Measurements from ENCODE around the gene OSBPL10.
A peak's percentile ranks its signal among the peaks of the same experiment; 100 is the strongest.

Gene OSBPL10

GRCh38 chr3:31707286-31707685, 273.8 kb downstream of the OSBPL10 start:
- H4K91ac ChIP-seq (ENCODE audit: low read depth, low read length): no peak overlapping the region
- no peak overlapping the region for H3K4ac ChIP-seq (ENCODE audit: low read depth, low read length)
- H3K79me1 ChIP-seq (ENCODE audit: low read length): no peaks in the 10 kb centered on the region
- H3K79me2 ChIP-seq (ENCODE audit: control insufficient read depth, insufficient read depth, low read length, poor library complexity): no peaks in the 10 kb centered on the region
- H4K8ac ChIP-seq (ENCODE audit: low read depth, low read length): no peak overlapping the region
- H3K9me3 ChIP-seq (ENCODE audit: insufficient read depth, low read depth, low read length): no peaks in the 10 kb centered on the region
- no peak overlapping the region for H2BK5ac ChIP-seq (ENCODE audit: low read depth, low read length, poor library complexity)
- H2AFZ ChIP-seq (ENCODE audit: insufficient read depth, low read length, poor library complexity): no peak overlapping the region
- no peak overlapping the region for H3K14ac ChIP-seq (ENCODE audit: low read length)
- no peak overlapping the region for H2BK12ac ChIP-seq (ENCODE audit: low read length)
- no peak overlapping the region for H2BK120ac ChIP-seq (ENCODE audit: insufficient read depth, low read length, poor library complexity)
- H2AK5ac ChIP-seq (ENCODE audit: low read length): no peak overlapping the region
- no peak overlapping the region for H3K23ac ChIP-seq (ENCODE audit: low read length)
- H3K4me2 ChIP-seq (ENCODE audit: low read length): no peak overlapping the region
- no peak overlapping the region for H3K18ac ChIP-seq (ENCODE audit: low read length)
- no peak overlapping the region for H3K4me3 ChIP-seq (ENCODE audit: low read depth, low read length)
- no peak overlapping the region for H3K27ac ChIP-seq (ENCODE audit: low read depth, low read length)
- H3K4me1 ChIP-seq (ENCODE audit: control insufficient read depth in 1 of 2, insufficient read depth in 2 of 2, low read length in 2 of 2): no peaks in the 10 kb centered on the region
- H3K36me3 ChIP-seq (ENCODE audit: control insufficient read depth in 1 of 2, insufficient read depth in 2 of 2, low read length in 2 of 2): peaks cover 0 to 4% of the 10 kb centered on the region in 2 experiments
- no peak overlapping the region for H3K9ac ChIP-seq (ENCODE audit: low read length)
- no peak for DNase-seq
- H3K27me3 ChIP-seq (ENCODE audit: insufficient read depth, low read length): no peaks in the 10 kb centered on the region
- H4K12ac ChIP-seq (ENCODE audit: low read depth, low read length): no peak overlapping the region

GRCh38 chr3:31705736-31706135, 275.3 kb downstream of the OSBPL10 start:
- H2AFZ ChIP-seq (ENCODE audit: insufficient read depth, low read length, poor library complexity): no peak overlapping the region
- no peak overlapping the region for H4K8ac ChIP-seq (ENCODE audit: low read depth, low read length)
- no peaks in the 10 kb centered on the region for H3K79me1 ChIP-seq (ENCODE audit: low read length)
- H3K36me3 ChIP-seq (ENCODE audit: control insufficient read depth in 1 of 2, insufficient read depth in 2 of 2, low read length in 2 of 2): peaks cover 0 to 8% of the 10 kb centered on the region in 2 experiments
- WGBS (ENCODE audit: extremely low coverage, insufficient coverage, insufficient read length): no CpG with 5 or more reads among the region's 4 CpGs
- no peak overlapping the region for H3K4me3 ChIP-seq (ENCODE audit: low read depth, low read length)
- no peak overlapping the region for H3K18ac ChIP-seq (ENCODE audit: low read length)
- H3K79me2 ChIP-seq (ENCODE audit: control insufficient read depth, insufficient read depth, low read length, poor library complexity): no peaks in the 10 kb centered on the region
- no peaks in the 10 kb centered on the region for H3K9me3 ChIP-seq (ENCODE audit: insufficient read depth, low read depth, low read length)
- no peak overlapping the region for H3K4me2 ChIP-seq (ENCODE audit: low read length)
- no peak overlapping the region for H2BK5ac ChIP-seq (ENCODE audit: low read depth, low read length, poor library complexity)
- no peaks in the 10 kb centered on the region for H3K27me3 ChIP-seq (ENCODE audit: insufficient read depth, low read length)
- H3K9ac ChIP-seq (ENCODE audit: low read length): no peak overlapping the region
- H4K91ac ChIP-seq (ENCODE audit: low read depth, low read length): no peak overlapping the region
- no peak overlapping the region for H2AK5ac ChIP-seq (ENCODE audit: low read length)
- no peak overlapping the region for H2BK120ac ChIP-seq (ENCODE audit: insufficient read depth, low read length, poor library complexity)
- H3K27ac ChIP-seq (ENCODE audit: low read depth, low read length): no peak overlapping the region
- DNase-seq: no peak
- H2BK12ac ChIP-seq (ENCODE audit: low read length): no peak overlapping the region
- no peak overlapping the region for H3K23ac ChIP-seq (ENCODE audit: low read length)
- H3K14ac ChIP-seq (ENCODE audit: low read length): no peak overlapping the region
- no peak overlapping the region for H3K4ac ChIP-seq (ENCODE audit: low read depth, low read length)
- no peak overlapping the region for H4K12ac ChIP-seq (ENCODE audit: low read depth, low read length)
- H3K4me1 ChIP-seq (ENCODE audit: control insufficient read depth in 1 of 2, insufficient read depth in 2 of 2, low read length in 2 of 2): no peaks in the 10 kb centered on the region

GRCh38 chr3:31704591-31705179, 276.4 kb downstream of the OSBPL10 start:
- Histone ChIP-seq H3K9me3 (ENCODE audit: insufficient read depth, low read depth, low read length) (no peaks in the 10 kb centered on the region), H3K23ac (ENCODE audit: low read length) (no peak overlapping the region), H3K79me2 (ENCODE audit: control insufficient read depth, insufficient read depth, low read length, poor library complexity) (no peaks in the 10 kb centered on the region), H2BK5ac (ENCODE audit: low read depth, low read length, poor library complexity) (no peak overlapping the region), H2BK120ac (ENCODE audit: insufficient read depth, low read length, poor library complexity) (no peak overlapping the region), H2AFZ (ENCODE audit: insufficient read depth, low read length, poor library complexity) (no peak overlapping the region), H3K4me2 (ENCODE audit: low read length) (no peak overlapping the region), H3K79me1 (ENCODE audit: low read length) (no peaks in the 10 kb centered on the region), H4K91ac (ENCODE audit: low read depth, low read length) (no peak overlapping the region), H3K27me3 (ENCODE audit: insufficient read depth, low read length) (no peaks in the 10 kb centered on the region), H2BK12ac (ENCODE audit: low read length) (no peak overlapping the region), H3K4me1 (ENCODE audit: control insufficient read depth in 1 of 2, insufficient read depth in 2 of 2, low read length in 2 of 2) (no peaks in the 10 kb centered on the region), H4K8ac (ENCODE audit: low read depth, low read length) (no peak overlapping the region), H3K4me3 (ENCODE audit: low read depth, low read length) (no peak overlapping the region), H4K12ac (ENCODE audit: low read depth, low read length) (no peak overlapping the region), H2AK5ac (ENCODE audit: low read length) (no peak overlapping the region), H3K14ac (ENCODE audit: low read length) (no peak overlapping the region), H3K36me3 (ENCODE audit: control insufficient read depth in 1 of 2, insufficient read depth in 2 of 2, low read length in 2 of 2) (peaks cover 0 to 8% of the 10 kb centered on the region in 2 experiments), H3K9ac (ENCODE audit: low read length) (no peak overlapping the region), H3K18ac (ENCODE audit: low read length) (no peak overlapping the region), H3K27ac (ENCODE audit: low read depth, low read length) (no peak overlapping the region), H3K4ac (ENCODE audit: low read depth, low read length) (no peak overlapping the region)
- no CpG with 5 or more reads among the region's 7 CpGs for WGBS (ENCODE audit: extremely low coverage, insufficient coverage, insufficient read length)
- no peak for DNase-seq

- Histone ChIP-seq H2AK5ac (ENCODE audit: low read length) (no peak overlapping the region), H3K4ac (ENCODE audit: low read depth, low read length) (no peak overlapping the region), H3K79me1 (ENCODE audit: low read length) (no peaks in the 10 kb centered on the region), H3K4me1 (ENCODE audit: control insufficient read depth in 1 of 2, insufficient read depth in 2 of 2, low read length in 2 of 2) (no peaks in the 10 kb centered on the region), H2BK5ac (ENCODE audit: low read depth, low read length, poor library complexity) (no peak overlapping the region), H3K23ac (ENCODE audit: low read length) (peak overlapping the region; percentile 41), H3K18ac (ENCODE audit: low read length) (no peak overlapping the region), H2AFZ (ENCODE audit: insufficient read depth, low read length, poor library complexity) (no peak overlapping the region), H3K4me2 (ENCODE audit: low read length) (no peak overlapping the region), H3K79me2 (ENCODE audit: control insufficient read depth, insufficient read depth, low read length, poor library complexity) (no peaks in the 10 kb centered on the region), H3K9me3 (ENCODE audit: insufficient read depth, low read depth, low read length) (no peaks in the 10 kb centered on the region), H2BK12ac (ENCODE audit: low read length) (no peak overlapping the region), H3K27ac (ENCODE audit: low read depth, low read length) (no peak overlapping the region), H3K27me3 (ENCODE audit: insufficient read depth, low read length) (no peaks in the 10 kb centered on the region), H4K91ac (ENCODE audit: low read depth, low read length) (no peak overlapping the region), H4K12ac (ENCODE audit: low read depth, low read length) (no peak overlapping the region), H3K4me3 (ENCODE audit: low read depth, low read length) (no peak overlapping the region), H3K36me3 (ENCODE audit: control insufficient read depth in 1 of 2, insufficient read depth in 2 of 2, low read length in 2 of 2) (peaks cover 0 to 10% of the 10 kb centered on the region in 2 experiments), H4K8ac (ENCODE audit: low read depth, low read length) (no peak overlapping the region), H3K14ac (ENCODE audit: low read length) (no peak overlapping the region), H2BK120ac (ENCODE audit: insufficient read depth, low read length, poor library complexity) (no peak overlapping the region), H3K9ac (ENCODE audit: low read length) (no peak overlapping the region)
- WGBS (ENCODE audit: extremely low coverage, insufficient coverage, insufficient read length): no CpG with 5 or more reads among the region's 3 CpGs
- no peak for DNase-seq
These were observed 276.9 kb downstream of the OSBPL10 start for GRCh38 chr3:31704156-31704555.
